ENCODE results near the gene LSAMP.

DNA sequence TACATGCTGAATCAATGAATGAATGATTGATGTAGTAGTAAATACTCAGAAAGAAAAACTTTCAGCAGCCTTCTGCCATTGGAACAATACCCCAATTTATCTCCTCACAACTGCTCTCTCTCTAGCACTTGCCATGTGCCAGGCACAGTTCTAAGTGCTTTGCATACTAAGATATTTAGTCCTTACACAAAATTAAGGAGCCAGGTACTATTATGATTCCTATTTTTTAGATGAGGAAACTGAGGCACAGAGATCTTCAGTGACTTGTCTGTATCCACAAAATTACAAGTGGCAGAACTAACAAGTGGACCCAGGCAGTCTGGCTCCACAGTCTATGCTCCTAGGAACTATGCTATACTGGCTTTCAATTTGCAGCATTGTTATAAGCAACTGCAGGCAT is 279.2 kb downstream of the LSAMP start:
- no peak for TF ChIP-seq CTCF (conservative IDR thresholded peaks at IDR 0.05)
- no peak for TF ChIP-seq EZH2 (IDR thresholded peaks at IDR 0.05; ENCODE audit: low read depth)

Data from PC-9 (cell line).